Measurements from ENCODE around the gene GNAI1. TPM values are rescaled to one million over a fixed set of nuclear protein-coding genes. Genes with fewer than 3 reads are reported as not detected.
A peak's percentile ranks its signal among the peaks of the same experiment; 100 is the strongest.

GNAI1 gene
- polyA plus RNA-seq, 4 donors: 55.7 to 151 (median 116) TPM

GRCh38 chr7:80204919-80205318, 70.3 kb downstream of the GNAI1 start:
- DNase-seq (ENCODE audit: low read depth in 4 of 4, low spot score in 3 of 4): no peak

- no peak for DNase-seq (ENCODE audit: low read depth in 4 of 4, low spot score in 3 of 4)
These were observed 72.1 kb downstream of the GNAI1 start for GRCh38 chr7:80206763-80207162.

DNA sequence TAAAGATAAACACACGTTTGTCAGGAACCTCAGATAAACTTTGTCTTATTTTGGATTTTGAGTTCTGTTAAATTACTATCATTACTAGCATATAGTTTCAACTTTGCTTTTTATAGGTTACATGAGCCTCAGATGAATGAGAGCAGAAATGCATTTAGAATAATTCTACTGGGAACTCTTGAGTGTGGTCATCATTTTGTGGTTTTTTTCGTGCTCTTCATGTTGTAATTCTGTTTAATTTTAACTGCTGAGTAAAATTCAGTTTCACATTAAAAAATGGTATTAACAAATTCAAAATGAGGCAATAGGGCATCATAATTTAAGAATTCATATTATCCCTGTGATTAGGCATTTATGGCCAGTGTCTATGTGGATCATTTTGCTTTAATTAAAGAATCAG, 72.9 kb downstream of the GNAI1 start:
- no peak for DNase-seq (ENCODE audit: low read depth in 4 of 4, low spot score in 3 of 4)

- no peak for DNase-seq (ENCODE audit: low read depth in 4 of 4, low spot score in 3 of 4)
These were observed 74.1 kb downstream of the GNAI1 start for GRCh38 chr7:80208700-80209099.

- peak in 3 of 4 donors; percentile 21 to 38 (median 21) for DNase-seq (ENCODE audit: low read depth in 4 of 4, low spot score in 3 of 4)
These were observed 75.8 kb downstream of the GNAI1 start for GRCh38 chr7:80210400-80210799.

GRCh38 chr7:80213814-80214213, 79.2 kb downstream of the GNAI1 start:
- no peak for DNase-seq (ENCODE audit: low read depth in 4 of 4, low spot score in 3 of 4)

DNA sequence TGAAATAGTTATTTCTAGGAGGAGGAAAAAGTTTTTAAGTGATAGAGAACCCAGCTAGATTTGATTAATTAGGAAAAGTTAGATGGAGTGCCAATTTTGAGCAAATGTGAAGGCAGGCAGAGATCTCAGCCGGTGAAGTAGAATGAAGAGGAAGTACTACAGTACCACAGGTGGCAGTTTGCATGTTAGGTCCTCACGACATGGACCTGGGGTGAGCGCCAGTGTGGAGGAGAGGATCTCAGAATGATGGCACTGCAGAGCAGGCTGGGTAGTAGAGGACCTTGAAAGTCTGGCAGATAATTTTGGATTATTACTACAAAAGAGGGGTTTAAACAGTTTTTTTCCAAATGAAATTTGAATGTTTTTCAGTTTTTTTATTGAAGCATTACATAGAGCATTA, 81.1 kb downstream of the GNAI1 start:
- DNase-seq (ENCODE audit: low read depth in 4 of 4, low spot score in 3 of 4): no peak

DNA sequence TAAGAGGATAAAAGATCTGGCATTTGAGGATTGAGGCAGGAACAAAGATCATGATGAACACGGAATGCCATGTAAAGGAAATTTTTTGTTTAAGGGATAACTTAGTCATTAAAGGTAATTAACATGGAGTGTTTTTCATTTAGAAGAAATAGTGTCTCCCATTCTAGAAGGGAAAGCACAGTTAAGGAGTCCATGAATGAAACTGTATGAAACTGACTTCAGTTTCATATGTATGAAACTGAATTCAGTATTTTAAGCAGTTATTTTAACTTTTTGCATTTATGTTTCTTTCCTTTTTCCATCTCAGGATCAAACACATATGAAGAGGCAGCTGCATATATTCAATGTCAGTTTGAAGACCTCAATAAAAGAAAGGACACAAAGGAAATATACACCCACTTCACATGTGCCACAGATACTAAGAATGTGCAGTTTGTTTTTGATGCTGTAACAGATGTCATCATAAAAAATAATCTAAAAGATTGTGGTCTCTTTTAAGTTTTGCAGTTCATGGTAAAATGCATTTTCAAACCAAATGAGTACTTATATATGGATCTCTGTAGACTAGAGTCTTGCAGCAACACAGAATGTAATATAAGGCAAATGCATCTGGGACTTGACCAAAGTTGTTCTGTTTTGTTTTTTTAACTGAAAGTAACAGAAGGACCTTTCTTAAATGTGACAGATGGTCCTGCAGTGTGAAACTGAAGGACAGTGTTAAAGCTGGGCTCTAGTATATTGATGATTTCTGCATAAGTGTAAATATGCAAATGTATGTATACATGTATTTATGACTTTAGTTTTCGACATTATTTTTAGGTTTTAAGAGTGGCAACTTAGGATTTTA, 82.6 kb downstream of the GNAI1 start:
- no peak for DNase-seq (ENCODE audit: low read depth in 4 of 4, low spot score in 3 of 4)

GRCh38 chr7:80218723-80219122, 84.1 kb downstream of the GNAI1 start:
- DNase-seq (ENCODE audit: low read depth in 4 of 4, low spot score in 3 of 4): no peak

GRCh38 chr7:80220022-80220634, 85.5 kb downstream of the GNAI1 start:
- DNase-seq (ENCODE audit: low read depth in 4 of 4, low spot score in 3 of 4): no peak

DNA sequence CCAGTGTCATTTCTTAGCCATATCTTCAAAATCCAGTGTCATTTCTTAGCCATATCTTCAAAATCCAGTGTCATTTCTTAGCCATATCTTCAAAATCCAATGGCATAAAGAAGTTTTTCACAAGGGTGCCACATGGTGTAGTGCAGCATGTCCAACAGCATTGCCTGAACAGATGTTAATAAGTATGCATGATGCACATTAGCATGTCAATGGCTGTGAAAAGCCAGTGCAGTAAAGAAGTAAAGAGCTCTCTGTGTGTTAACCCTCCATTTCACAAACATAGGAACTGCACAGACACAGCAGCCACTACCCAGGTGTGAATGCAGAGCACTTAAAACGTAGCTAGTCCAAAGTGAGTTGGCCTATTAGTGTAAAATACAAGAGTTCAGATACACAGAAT, 89.8 kb downstream of the GNAI1 start:
- no peak for DNase-seq (ENCODE audit: low read depth in 4 of 4, low spot score in 3 of 4)

- DNase-seq (ENCODE audit: low read depth in 4 of 4, low spot score in 3 of 4): no peak
These were observed 90.7 kb downstream of the GNAI1 start for GRCh38 chr7:80225361-80225760.

- no peak for DNase-seq (ENCODE audit: low read depth in 4 of 4, low spot score in 3 of 4)
These were observed 92.0 kb downstream of the GNAI1 start for GRCh38 chr7:80226629-80227028.

DNA sequence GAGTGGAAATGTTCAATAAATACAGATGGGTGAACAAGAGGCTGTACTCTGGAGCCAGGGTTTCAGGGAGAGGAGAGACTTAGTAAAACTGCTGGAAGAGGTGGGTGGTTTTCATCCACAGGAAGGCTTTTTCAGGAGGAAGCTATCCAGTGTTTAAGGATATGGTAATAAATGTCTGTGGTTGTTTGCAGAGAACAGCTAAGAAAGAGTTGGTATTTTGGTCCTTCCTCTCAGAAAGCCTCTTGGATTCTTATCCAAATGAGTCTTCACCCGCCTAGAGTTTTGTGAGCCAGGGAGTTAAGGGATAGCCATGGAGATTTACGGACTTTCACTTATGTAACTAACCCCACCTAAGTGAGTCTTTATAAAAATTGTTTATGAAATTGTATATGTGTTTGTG, 95.7 kb downstream of the GNAI1 start:
- no peak for DNase-seq (ENCODE audit: low read depth in 4 of 4, low spot score in 3 of 4)

- DNase-seq (ENCODE audit: low read depth in 4 of 4, low spot score in 3 of 4): no peak
These were observed 97.1 kb downstream of the GNAI1 start for GRCh38 chr7:80231707-80232106.

GRCh38 chr7:80232979-80233724, 98.5 kb downstream of the GNAI1 start:
- no peak for DNase-seq (ENCODE audit: low read depth in 4 of 4, low spot score in 3 of 4)

DNA sequence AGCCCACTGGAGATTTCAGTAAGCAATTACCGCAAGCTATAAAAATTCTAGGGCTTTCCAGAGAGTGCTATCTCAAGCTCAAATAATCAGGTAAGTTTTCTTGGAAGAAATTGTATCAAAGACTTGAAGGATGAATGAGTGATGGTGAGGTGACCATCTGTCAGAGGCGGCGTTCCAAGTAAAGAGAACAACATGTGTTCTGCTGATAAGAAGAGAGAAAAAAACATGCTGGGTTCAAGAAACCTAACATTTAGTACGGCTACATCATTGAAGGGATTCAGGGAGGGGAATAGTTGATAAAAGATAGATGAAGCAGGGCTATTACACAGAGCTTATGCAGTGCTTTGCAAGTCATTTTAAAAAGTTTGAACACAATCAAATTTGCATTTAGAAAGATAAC, 100.7 kb downstream of the GNAI1 start:
- DNase-seq (ENCODE audit: low read depth in 4 of 4, low spot score in 3 of 4): no peak

GRCh38 chr7:80236681-80237080, 102.0 kb downstream of the GNAI1 start:
- no peak for DNase-seq (ENCODE audit: low read depth in 4 of 4, low spot score in 3 of 4)

- DNase-seq (ENCODE audit: low read depth in 4 of 4, low spot score in 3 of 4): no peak
These were observed 105.8 kb downstream of the GNAI1 start for GRCh38 chr7:80240265-80241025.

GRCh38 chr7:80241671-80242070, 107.0 kb downstream of the GNAI1 start:
- DNase-seq (ENCODE audit: low read depth in 4 of 4, low spot score in 3 of 4): no peak

DNA sequence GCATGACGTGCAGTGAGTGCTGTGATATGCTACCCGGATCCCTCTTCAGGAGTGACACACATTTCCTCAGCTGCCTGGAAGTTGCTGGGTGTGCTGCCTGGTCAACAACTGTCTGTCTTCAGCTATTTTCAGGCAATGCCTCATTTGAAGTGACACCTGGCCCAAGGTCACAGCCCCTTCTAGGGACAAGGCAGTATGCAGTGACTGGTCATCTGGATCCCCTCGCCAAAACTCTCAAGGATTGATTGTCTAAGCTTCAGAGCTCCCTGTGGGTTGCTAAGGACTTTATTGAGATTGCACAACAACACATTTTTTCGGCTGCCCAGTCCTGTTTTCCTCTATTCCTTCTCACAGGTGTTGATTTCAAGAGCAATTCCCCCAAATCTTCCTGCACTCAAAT, 108.8 kb downstream of the GNAI1 start:
- no peak for DNase-seq (ENCODE audit: low read depth in 4 of 4, low spot score in 3 of 4)

All from left renal pelvis (tissue), 4 donors.